HepG2 (cell line): ENCODE data around the gene ETV2. TPM values are rescaled to one million over a fixed set of nuclear protein-coding genes. Genes with fewer than 3 reads are reported as not detected.

Experiments used
- ATAC-seq: fragments of 200-7000 bp; cut with Tn5 transposase; 3 replicates; pipeline ENCODE4 v1.9.1; 2020; ENCODE audit warnings: mild to moderate bottlenecking, moderate library complexity
- BruUV-seq: library from RNA; stranded (reverse); fragments of 400-500 nt; replicated peaks from 2 replicates; lab custom pipeline; 2021; lab: Mats Ljungman, UMichigan
- CTCF ChIA-PET: fragments of 300-600 bp; formaldehyde crosslinking; extraction: SDS; loops from one replicate; lab custom pipeline; 2021; ENCODE audit warnings: low total read pairs, inconsistent platforms, low intra/inter-chr PET ratio; lab: Yijun Ruan, JAX
- POLR2A ChIA-PET: fragments of 350-600 bp; sonication (Branson Sonifier 250); formaldehyde crosslinking; loops from one replicate; lab custom pipeline; 2020; ENCODE audit warnings: antibody characterized with exemption, inconsistent platforms; lab: Yijun Ruan, JAX
- DNase-seq: peaks from one replicate; pipeline ENCODE4 v3.0.0-alpha.2; 2015; ENCODE audit warnings: low spot score
- FAIRE-seq: peaks from 3 replicates; lab custom pipeline; 2011; peaks lifted over from hg19 to GRCh38; lab: Jason Lieb, UNC
- H2AFZ ChIP-seq: one replicate; pipeline ENCODE4 v1.6.1; 2011; ENCODE audit warnings: low read length, inconsistent platforms
- H3K27ac ChIP-seq: fragments of 300-600 bp; 3 replicates; pipeline ENCODE4 v1.8.0; 2011; ENCODE audit warnings: mixed run types, mild to moderate bottlenecking, mixed read lengths, low read length, inconsistent platforms; ENCODE audit not compliant: insufficient read depth; ENCODE audit errors: extremely low read length
- H3K27me3 ChIP-seq, 2 experiments: fragments of 200-600 bp in 1 of 2; 2 replicates in 1 of 2; 3 replicates in 1 of 2; pipeline versions ENCODE4 v1.6.0 to v1.8.0; 2011; ENCODE audit warnings: low read length in 2 of 2, mild to moderate bottlenecking in 2 of 2, moderate library complexity in 2 of 2, inconsistent platforms in 1 of 2; ENCODE audit not compliant: insufficient read depth in 2 of 2, control insufficient read depth in 1 of 2
- H3K36me3 ChIP-seq, 2 experiments: fragments of 200-600 bp in 1 of 2; replicated peaks in 1 of 2; 2 replicates in 1 of 2; 3 replicates in 1 of 2; pipeline versions ENCODE4 v1.5.1 to v1.8.0; 2011; ENCODE audit warnings: low read length in 2 of 2, inconsistent platforms in 1 of 2; ENCODE audit not compliant: insufficient read depth in 2 of 2, control insufficient read depth in 1 of 2
- H3K4me1 ChIP-seq: 2 replicates; pipeline ENCODE4 v1.5.1; 2012; ENCODE audit warnings: low read length, inconsistent platforms; ENCODE audit not compliant: insufficient read depth
- H3K4me2 ChIP-seq: 2 replicates; pipeline ENCODE4 v1.6.0; 2011; ENCODE audit warnings: low read depth, low read length, inconsistent platforms
- H3K4me3 ChIP-seq, 3 experiments: fragments of 200-600 bp in 1 of 3; sonication (generic), shearing (Covaris generic) in 1 of 3; replicated peaks in 1 of 3; 2 replicates each; pipeline ENCODE4 v1.5.1; 2011 to 2016; ENCODE audit warnings: low read length in 3 of 3, inconsistent platforms in 2 of 3, low read depth in 2 of 3, mild to moderate bottlenecking in 2 of 3, control low read depth in 1 of 3, mixed read lengths in 1 of 3; ENCODE audit not compliant: insufficient read depth in 1 of 3
- H3K79me2 ChIP-seq: one replicate; pipeline ENCODE4 v1.6.1; 2011; ENCODE audit warnings: low read length, inconsistent platforms; ENCODE audit not compliant: insufficient read depth
- H3K9ac ChIP-seq: 2 replicates; pipeline ENCODE4 v1.6.0; 2011; ENCODE audit warnings: mild to moderate bottlenecking, low read depth, low read length, inconsistent platforms; ENCODE audit not compliant: insufficient read depth
- H3K9me3 ChIP-seq: 2 replicates; pipeline ENCODE4 v1.5.1; 2012; ENCODE audit warnings: mild to moderate bottlenecking, low read length
- H4K20me1 ChIP-seq: 2 replicates; pipeline ENCODE4 v1.6.0; 2011; ENCODE audit warnings: inconsistent platforms, mild to moderate bottlenecking, low read length, moderate library complexity; ENCODE audit not compliant: insufficient read depth
- KDM2A ChIP-seq: sonication (generic); formaldehyde crosslinking; IDR thresholded peaks from 2 replicates; pipeline ENCODE4 v1.4.0; 2020; ENCODE audit warnings: low read depth, missing genetic modification reagents, borderline replicate concordance
- MXD3 ChIP-seq: IDR thresholded peaks from 2 replicates; pipeline ENCODE4 v1.6.1; 2016; ENCODE audit warnings: mild to moderate bottlenecking, missing biosample characterization, missing genetic modification reagents
- NR2F2 ChIP-seq: IDR thresholded peaks from 2 replicates; pipeline ENCODE4 v1.6.1; 2012; ENCODE audit warnings: low read depth, inconsistent platforms, borderline replicate concordance
- PCBP2 ChIP-seq: fragments of 200-400 bp; formaldehyde crosslinking; optimal IDR thresholded peaks from 2 replicates; pipeline ENCODE3; 2018; ENCODE audit warnings: low read length, low read depth; ENCODE audit not compliant: poor library complexity, severe bottlenecking
- REXO4 ChIP-seq: sonication (generic); formaldehyde crosslinking; IDR thresholded peaks from 2 replicates; pipeline ENCODE4 v1.8.0; 2022; ENCODE audit warnings: missing genetic modification reagents, mild to moderate bottlenecking, borderline replicate concordance
- TFAP4 ChIP-seq: sonication (generic); IDR thresholded peaks from 2 replicates; pipeline ENCODE4 v1.6.1; 2016; ENCODE audit warnings: low read depth, borderline replicate concordance
- ZFP62 ChIP-seq: sonication (generic); formaldehyde crosslinking; IDR thresholded peaks from 2 replicates; pipeline ENCODE4 v1.4.0; 2020; ENCODE audit warnings: missing genetic modification reagents
- ZNF589 ChIP-seq: sonication (generic); formaldehyde crosslinking; conservative IDR thresholded peaks from 2 replicates; pipeline ENCODE4 v1.8.0; 2022; ENCODE audit warnings: mild to moderate bottlenecking, moderate library complexity, missing genetic modification reagents
- ZNF790 ChIP-seq: sonication (generic); formaldehyde crosslinking; IDR thresholded peaks from 2 replicates; pipeline ENCODE4 v1.8.0; 2022; ENCODE audit warnings: missing genetic modification reagents, mild to moderate bottlenecking, borderline replicate concordance
- WGBS: methylation state at CpG from one replicate; pipeline ENCODE4 v1.1.6; 2017; ENCODE audit warnings: low lambda C conversion rate; 5-methylcytosine and 5-hydroxymethylcytosine counted together
- in situ Hi-C: cut with HindIII; loops from 2 replicates; pipeline ENCODE4 v1.10.0; 2017; ENCODE audit warnings: low pct_unique_long_range_greater_than_20kb; ENCODE audit not compliant: extremely low pct_ligation_motif_present
- intact Hi-C: fragments of 100-400 bp; cut with micrococcal nuclease; formaldehyde crosslinking; loops from one replicate; pipeline ENCODE4 v1.10.0; 2022; ENCODE audit not compliant: unreplicated experiment
- polyA plus RNA-seq, 8 experiments: library from polyadenylated mRNA; depleted of rRNA in 3 of 8; stranded (reverse) in 7 of 8; unstranded in 1 of 8; fragments of >200 nt; fragmentation: Illumina TruSeq in 4 of 8; extraction: Trizol in 4 of 8; gene quantifications; 2 replicates each; pipeline versions ENCODE4 v1.2.1 to v1.2.3, GENCODE V29; 2011 to 2016; ENCODE audit warnings: low read depth in 4 of 8, missing spikeins in 1 of 8, mixed read lengths in 1 of 8; ENCODE audit not compliant: insufficient read depth in 1 of 8
- total RNA-seq, 5 experiments: library from RNA; depleted of rRNA; stranded (reverse); fragments of >200 nt; fragmentation: Illumina TruSeq; extraction: Trizol; gene quantifications; 2 replicates each; pipeline ENCODE4 v1.2.3, GENCODE V29; 2016; ENCODE audit warnings: low read depth in 1 of 5

The ETV2 gene
- total and polyA plus RNA-seq, 2 of the 13 experiments (the other 11 are each of a cell fraction or from before 2014, with no cell fraction given) = 0.07 to 0.20 TPM

GRCh38 chr19:35657904-35658700 is 16.6 kb downstream of the ETV2 start:
- Histone ChIP-seq H3K27ac (no peak overlapping the region), H3K4me1 (peaks cover 25% of the 10 kb centered on the region), H3K4me2 (no peak overlapping the region), H3K79me2 (no peaks in the 10 kb centered on the region), H3K36me3 (peaks cover 15 to 34% of the 10 kb centered on the region in 2 experiments), H3K27me3 (no peaks in the 10 kb centered on the region), H3K4me3 (no peak overlapping the region), H3K9ac (no peak overlapping the region), H2AFZ (no peak overlapping the region), H3K9me3 (no peaks in the 10 kb centered on the region), H4K20me1 (no peaks in the 10 kb centered on the region)
- peak; percentile 36; the same call in 1 of the 3 replicates for ATAC-seq
- POLR2A ChIA-PET = interaction anchor here (2.1 kb wide), 1 partner anchor 10 kb away, joined by 8 read pairs; the partner anchor contains the start of gene COX6B1
- CTCF ChIA-PET = no interaction called here
- TF ChIP-seq ZNF790 (CRISPR knock-in tag) (no peak), KDM2A (CRISPR knock-in tag) (no peak), REXO4 (CRISPR knock-in tag) (no peak), TFAP4 (no peak), MXD3 (no peak), NR2F2 (no peak), ZFP62 (CRISPR knock-in tag) (no peak), PCBP2 (no peak), ZNF589 (no peak)
- 85% methylated on average over 15 of the region's 15 CpGs for WGBS
- intact Hi-C loops = no loop called here
- no TSS peak for BruUV-seq
- FAIRE-seq = peak; percentile 66
- in situ Hi-C loops = no loop called here
- no peak for DNase-seq
